Fibroblast of lung (primary cell): ENCODE measurements around the gene PPP1R16B. TPM values are rescaled to one million over a fixed set of nuclear protein-coding genes. Genes with fewer than 3 reads are reported as not detected.

Experiments used
- DNase-seq, 2 donors: peaks; one replicate each; pipeline versions ENCODE4 v3.0.0 to v3.0.0-alpha.2; 2010; ENCODE audit warnings: low read depth in 2 of 2
- H2AFZ ChIP-seq: 2 replicates; pipeline ENCODE4 v1.5.1; 2012; ENCODE audit warnings: low read length, control low read depth, inconsistent platforms
- H3K27ac ChIP-seq: 2 replicates; pipeline ENCODE4 v1.5.1; 2011; ENCODE audit warnings: low read length, control low read depth; ENCODE audit not compliant: insufficient read depth
- H3K27me3 ChIP-seq: 2 replicates; pipeline ENCODE4 v1.5.1; 2011; ENCODE audit warnings: mild to moderate bottlenecking, low read length; ENCODE audit not compliant: control insufficient read depth, insufficient read depth
- H3K36me3 ChIP-seq: 2 replicates; pipeline ENCODE4 v1.5.1; 2011; ENCODE audit warnings: low read length; ENCODE audit not compliant: control insufficient read depth, insufficient read depth
- H3K4me1 ChIP-seq: 2 replicates; pipeline ENCODE4 v1.5.1; 2011; ENCODE audit warnings: low read length; ENCODE audit not compliant: control insufficient read depth, insufficient read depth; ENCODE audit errors: extremely low read depth
- H3K4me2 ChIP-seq: 2 replicates; pipeline ENCODE4 v1.5.1; 2011; ENCODE audit warnings: low read length, control low read depth; ENCODE audit not compliant: insufficient read depth; ENCODE audit errors: extremely low read depth
- H3K4me3 ChIP-seq, 4 experiments: fragments of 200-600 bp in 1 of 4; sonication (generic) in 1 of 4; replicated peaks in 1 of 4; 2 replicates each; pipeline ENCODE4 v1.5.1; 2011 to 2016; ENCODE audit warnings: low read length in 4 of 4, low read depth in 3 of 4, mild to moderate bottlenecking in 3 of 4, control low read depth in 2 of 4, inconsistent platforms in 1 of 4, mixed read lengths in 1 of 4; ENCODE audit not compliant: insufficient read depth in 1 of 4; ENCODE audit errors: control extremely low read depth in 1 of 4
- H3K79me2 ChIP-seq: 2 replicates; pipeline ENCODE4 v1.5.1; 2012; ENCODE audit warnings: mild to moderate bottlenecking, low read length, inconsistent platforms; ENCODE audit not compliant: control insufficient read depth, insufficient read depth
- H3K9ac ChIP-seq: 2 replicates; pipeline ENCODE4 v1.5.1; 2011; ENCODE audit warnings: mild to moderate bottlenecking, low read length, control low read depth; ENCODE audit not compliant: insufficient read depth
- H3K9me3 ChIP-seq: 2 replicates; pipeline ENCODE4 v1.5.1; 2012; ENCODE audit warnings: low read depth, low read length; ENCODE audit not compliant: control insufficient read depth, insufficient read depth
- H4K20me1 ChIP-seq: 2 replicates; pipeline ENCODE4 v1.5.1; 2011; ENCODE audit warnings: low read length; ENCODE audit not compliant: control insufficient read depth, insufficient read depth; ENCODE audit errors: extremely low read depth
- CTCF ChIP-seq, 2 donors: IDR thresholded peaks in 1 of 2; conservative IDR thresholded peaks in 1 of 2; 1 replicate in 1 of 2; 2 replicates in 1 of 2; pipeline ENCODE4 v1.5.1; 2011 to 2012; ENCODE audit warnings: low read length in 2 of 2, control low read depth in 1 of 2, inconsistent platforms in 1 of 2, low read depth in 1 of 2, mild to moderate bottlenecking in 1 of 2
- EZH2 ChIP-seq: IDR thresholded peaks from 2 replicates; pipeline ENCODE4 v1.5.1; 2012; ENCODE audit warnings: low read length, control low read depth, mild to moderate bottlenecking; ENCODE audit errors: missing control alignments
- polyA plus RNA-seq, 2 donors: library from polyadenylated mRNA; depleted of rRNA in 1 of 2; stranded (reverse) in 1 of 2; unstranded in 1 of 2; fragments of >200 nt; gene quantifications; 2 replicates each; pipeline ENCODE4 v1.2.1, GENCODE V29; 2011 to 2012; ENCODE audit warnings: missing spikeins in 1 of 2
- total RNA-seq: library from RNA; depleted of rRNA; stranded (reverse); fragments of >200 nt; gene quantifications from 2 replicates; pipeline ENCODE4 v1.2.1, GENCODE V29; 2014

The PPP1R16B gene
- total and polyA plus RNA-seq, 2 donors (not counting 1 experiment from before 2014, with no cell fraction given), result under 0.01 TPM; not detected in 1

- Histone ChIP-seq H3K27me3 (no peaks in the 10 kb centered on the region), H4K20me1 (no peaks in the 10 kb centered on the region), H3K9ac (no peak overlapping the region), H3K79me2 (peaks cover 52% of the 10 kb centered on the region), H3K4me2 (no peak overlapping the region), H3K36me3 (peaks cover under 1% of the 10 kb centered on the region), H2AFZ (no peak overlapping the region), H3K4me1 (no peaks in the 10 kb centered on the region), H3K27ac (no peak overlapping the region), H3K4me3 (no peak overlapping the region), H3K9me3 (no peaks in the 10 kb centered on the region)
- TF ChIP-seq EZH2 (no peak), CTCF (conservative IDR thresholded peaks at IDR 0.05 in 1 of 2, IDR thresholded peaks at IDR 0.05 in 1 of 2; ENCODE audit: low read depth in 1 of 2, low read length in 2 of 2) (no peak)
- no peak for DNase-seq
Measured at GRCh38 chr20:38941726-38942389, 136.4 kb downstream of the PPP1R16B start.

GRCh38 chr20:38945012-38945411 is 139.5 kb downstream of the PPP1R16B start:
- no peak for DNase-seq
- TF ChIP-seq CTCF (conservative IDR thresholded peaks at IDR 0.05 in 1 of 2, IDR thresholded peaks at IDR 0.05 in 1 of 2; ENCODE audit: low read depth in 1 of 2, low read length in 2 of 2) (no peak), EZH2 (no peak)
- no peak overlapping the region for H3K4me3 ChIP-seq
- no peak overlapping the region for H3K4me2 ChIP-seq
- H3K4me1 ChIP-seq, result no peaks in the 10 kb centered on the region
- H2AFZ ChIP-seq, result no peak overlapping the region
- H3K9ac ChIP-seq, result no peak overlapping the region
- no peaks in the 10 kb centered on the region for H3K27me3 ChIP-seq
- peaks cover 25% of the 10 kb centered on the region for H3K79me2 ChIP-seq
- H3K36me3 ChIP-seq, result peaks cover 3% of the 10 kb centered on the region
- H3K27ac ChIP-seq, result no peak overlapping the region
- H4K20me1 ChIP-seq, result no peaks in the 10 kb centered on the region
- H3K9me3 ChIP-seq, result no peaks in the 10 kb centered on the region

- Histone ChIP-seq H2AFZ (no peak overlapping the region), H3K4me1 (no peaks in the 10 kb centered on the region), H3K36me3 (peaks cover 10% of the 10 kb centered on the region), H3K9me3 (no peaks in the 10 kb centered on the region), H3K79me2 (peaks cover 10% of the 10 kb centered on the region), H3K4me3 (no peak overlapping the region), H3K9ac (no peak overlapping the region), H3K4me2 (no peak overlapping the region), H3K27ac (no peak overlapping the region), H3K27me3 (no peaks in the 10 kb centered on the region), H4K20me1 (no peaks in the 10 kb centered on the region)
- no peak for TF ChIP-seq CTCF (conservative IDR thresholded peaks at IDR 0.05 in 1 of 2, IDR thresholded peaks at IDR 0.05 in 1 of 2; ENCODE audit: low read depth in 1 of 2, low read length in 2 of 2)
- no peak for TF ChIP-seq EZH2
- no peak for DNase-seq
Measured at GRCh38 chr20:38946836-38947235, 141.3 kb downstream of the PPP1R16B start.
